ENCODE data around the gene DDX52. TPM values are rescaled to one million over a fixed set of nuclear protein-coding genes. Genes with fewer than 3 reads are reported as not detected.

The DDX52 gene
- total RNA-seq, 3 donors from 2014 or later (not counting 1 experiment from before 2014, with no cell fraction given) = 39.1 to 47.5 (median 41.9) TPM

DNA sequence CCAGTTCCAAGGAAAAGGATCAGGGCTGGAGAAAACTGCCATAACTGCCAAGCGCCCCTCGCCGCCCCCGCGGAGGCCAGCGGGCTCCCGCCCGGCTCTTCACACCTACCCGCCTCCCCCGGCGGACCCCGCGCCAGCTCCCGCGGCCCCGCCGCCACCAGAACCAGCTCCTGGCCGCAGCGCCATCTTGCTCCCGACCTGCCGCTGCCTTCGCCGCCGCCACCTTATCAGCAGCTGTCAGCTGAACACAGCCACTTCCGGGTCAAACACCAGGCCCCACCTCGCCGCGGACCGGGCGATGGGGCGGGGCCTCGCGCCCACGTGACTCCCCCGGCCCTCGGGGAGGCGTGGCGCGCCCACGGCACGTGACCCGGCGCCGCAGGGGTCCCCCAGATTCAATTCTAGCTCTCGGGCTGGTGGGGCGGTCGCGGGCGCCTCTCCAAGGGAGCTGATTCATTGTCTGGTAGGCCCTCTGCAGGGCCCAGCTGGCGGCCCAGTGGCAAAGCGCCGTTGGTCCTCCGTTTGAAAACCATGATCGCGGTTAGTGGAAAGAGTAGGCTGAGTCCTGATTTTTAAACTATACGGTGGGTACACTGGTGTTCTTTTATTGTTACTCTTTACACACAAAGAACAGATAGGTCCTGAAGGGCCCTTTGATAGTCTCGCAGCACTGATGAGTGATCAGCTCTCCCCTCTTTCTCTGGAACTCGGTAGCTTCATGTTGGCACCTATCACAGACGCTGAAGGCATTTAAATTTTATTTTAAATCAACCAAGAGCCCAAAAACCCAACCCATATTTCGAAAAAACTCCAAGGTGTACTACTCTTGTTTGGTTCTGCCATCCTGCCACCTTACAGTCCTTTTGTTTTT is 33.8 kb downstream of the DDX52 start, which contains the start of gene SYNRG:
Gene SYNRG, minus strand, starts transcription at position 249 of the 871 bp plus-strand sequence. Its CDS starts 63 bp downstream, at position 186.
- WGBS (ENCODE audit: insufficient coverage) = 2% methylated on average over 60 of the region's 60 CpGs
- Histone ChIP-seq H3K9me3 (ENCODE audit: control insufficient read depth, insufficient read depth, low read length) (no peaks in the 10 kb centered on the region), H3K27me3 (ENCODE audit: control insufficient read depth, insufficient read depth, low read length) (no peaks in the 10 kb centered on the region), H3K27ac (ENCODE audit: low read length) (peak within 1 kb of the TSS; percentile 93), H3K4me1 (ENCODE audit: control insufficient read depth, insufficient read depth, low read length) (peaks cover 25% of the 10 kb centered on the region), H3K36me3 (ENCODE audit: control insufficient read depth, insufficient read depth, low read length) (peaks cover 19% of the 10 kb centered on the region), H3K4me3 (ENCODE audit: low read length) (peak within 1 kb of the TSS; percentile 99)
- peaks cover 2% of the 10 kb centered on the region for H3K36me3 Mint-ChIP-seq
- intact Hi-C loops (cut with micrococcal nuclease) = loop anchor here (1.0 to 5.0 kb wide), 5 partner anchors 33 to 662 kb away; partner anchors contain the start of genes AATF, DDX52 and DUSP14
- no peaks in the 10 kb centered on the region for H3K27me3 Mint-ChIP-seq (ENCODE audit: low read depth in 2 of 2)
- peak within 1 kb of the TSS; percentile 89 for H3K4me3 Mint-ChIP-seq
- no peaks in the 10 kb centered on the region for H3K9me3 Mint-ChIP-seq
- H3K4me1 Mint-ChIP-seq = peaks cover 46 to 47% of the 10 kb centered on the region in 2 donors
- H3K27ac Mint-ChIP-seq = peak within 1 kb of the TSS; percentile 94 to 95
- ATAC-seq (peak; percentile 87 to 96 (median 90)), DNase-seq (peak; percentile 98)
- TF ChIP-seq, protein P1, sequence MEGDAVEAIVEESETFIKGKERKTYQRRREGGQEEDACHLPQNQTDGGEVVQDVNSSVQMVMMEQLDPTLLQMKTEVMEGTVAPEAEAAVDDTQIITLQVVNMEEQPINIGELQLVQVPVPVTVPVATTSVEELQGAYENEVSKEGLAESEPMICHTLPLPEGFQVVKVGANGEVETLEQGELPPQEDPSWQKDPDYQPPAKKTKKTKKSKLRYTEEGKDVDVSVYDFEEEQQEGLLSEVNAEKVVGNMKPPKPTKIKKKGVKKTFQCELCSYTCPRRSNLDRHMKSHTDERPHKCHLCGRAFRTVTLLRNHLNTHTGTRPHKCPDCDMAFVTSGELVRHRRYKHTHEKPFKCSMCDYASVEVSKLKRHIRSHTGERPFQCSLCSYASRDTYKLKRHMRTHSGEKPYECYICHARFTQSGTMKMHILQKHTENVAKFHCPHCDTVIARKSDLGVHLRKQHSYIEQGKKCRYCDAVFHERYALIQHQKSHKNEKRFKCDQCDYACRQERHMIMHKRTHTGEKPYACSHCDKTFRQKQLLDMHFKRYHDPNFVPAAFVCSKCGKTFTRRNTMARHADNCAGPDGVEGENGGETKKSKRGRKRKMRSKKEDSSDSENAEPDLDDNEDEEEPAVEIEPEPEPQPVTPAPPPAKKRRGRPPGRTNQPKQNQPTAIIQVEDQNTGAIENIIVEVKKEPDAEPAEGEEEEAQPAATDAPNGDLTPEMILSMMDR (IDR thresholded peaks at IDR 0.05) = peak; percentile 53

DNA sequence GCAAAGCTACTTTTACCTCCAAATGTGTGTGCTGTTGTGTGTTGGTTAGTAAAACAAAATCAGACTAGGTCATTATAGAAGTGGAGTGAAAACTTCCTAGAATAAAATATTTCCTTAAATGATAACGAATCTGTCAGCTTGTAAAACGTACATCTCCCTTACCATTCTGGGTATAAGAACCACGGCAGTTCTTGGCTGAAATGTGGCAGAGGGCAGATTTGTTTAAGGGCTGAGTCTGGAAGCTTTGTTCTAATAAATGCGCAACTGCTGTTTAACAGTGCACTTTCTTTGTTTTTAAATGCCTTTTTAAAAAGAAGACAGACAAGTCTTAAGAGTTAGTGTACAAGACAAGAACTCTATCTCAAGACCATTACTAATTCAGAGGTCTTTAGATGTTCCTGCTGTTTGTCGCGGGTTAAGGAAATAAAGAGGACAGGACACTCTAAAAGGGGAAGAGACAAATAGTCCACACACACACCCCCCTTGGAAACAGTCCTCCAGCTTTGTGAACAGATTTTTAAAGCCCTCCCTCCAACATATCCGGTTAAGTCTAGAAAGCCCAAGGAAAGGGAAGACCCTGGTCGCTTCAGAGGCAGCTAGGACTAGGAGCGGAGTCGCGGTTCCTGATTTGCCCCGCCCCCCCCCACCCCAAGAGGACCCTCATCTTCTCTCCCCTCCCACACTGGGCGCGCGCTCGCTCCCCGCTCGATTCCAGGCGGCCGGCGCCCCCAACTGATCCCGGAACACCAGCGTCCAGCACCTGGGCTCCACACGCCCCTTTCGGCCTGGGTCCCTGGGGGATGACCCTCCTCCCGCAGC is 34.7 kb downstream of the DDX52 start:
- H3K27ac Mint-ChIP-seq = peak overlapping the region; percentile 94 to 95
- DNase-seq (peak in 1 of 2 donors; percentile 53), ATAC-seq (peak in 2 of 3 donors; percentile 2 to 3)
- intact Hi-C loops (cut with micrococcal nuclease) = loop anchor here (1.0 to 5.0 kb wide), 5 partner anchors 34 to 661 kb away; partner anchors contain the start of genes AATF, DDX52 and DUSP14
- H3K4me1 Mint-ChIP-seq = peaks cover 51% of the 10 kb centered on the region in 2 donors
- peak overlapping the region; percentile 99 for H3K4me3 ChIP-seq (ENCODE audit: low read length)
- H3K4me3 Mint-ChIP-seq = peak overlapping the region; percentile 89
- no peaks in the 10 kb centered on the region for H3K27me3 Mint-ChIP-seq (ENCODE audit: low read depth in 2 of 2)
- H3K36me3 Mint-ChIP-seq = peaks cover 5% of the 10 kb centered on the region
- H3K36me3 ChIP-seq (ENCODE audit: control insufficient read depth, insufficient read depth, low read length) = peaks cover 14% of the 10 kb centered on the region
- TF ChIP-seq, protein P1 (IDR thresholded peaks at IDR 0.05) = no peak
- peaks cover 31% of the 10 kb centered on the region for H3K4me1 ChIP-seq (ENCODE audit: control insufficient read depth, insufficient read depth, low read length)
- WGBS (ENCODE audit: insufficient coverage) = 0% methylated on average over 21 of the region's 26 CpGs
- H3K9me3 Mint-ChIP-seq = no peaks in the 10 kb centered on the region
- H3K27ac ChIP-seq (ENCODE audit: low read length) = peak overlapping the region; percentile 93
- H3K9me3 ChIP-seq (ENCODE audit: control insufficient read depth, insufficient read depth, low read length) = no peaks in the 10 kb centered on the region
- no peaks in the 10 kb centered on the region for H3K27me3 ChIP-seq (ENCODE audit: control insufficient read depth, insufficient read depth, low read length)

GRCh38 chr17:37607637-37608331 is 35.5 kb downstream of the DDX52 start:
- H3K27me3 Mint-ChIP-seq (ENCODE audit: low read depth in 2 of 2) = no peaks in the 10 kb centered on the region
- peaks cover 55 to 58% of the 10 kb centered on the region in 2 donors for H3K4me1 Mint-ChIP-seq
- Histone ChIP-seq H3K27me3 (ENCODE audit: control insufficient read depth, insufficient read depth, low read length) (no peaks in the 10 kb centered on the region), H3K36me3 (ENCODE audit: control insufficient read depth, insufficient read depth, low read length) (peaks cover 9% of the 10 kb centered on the region), H3K4me3 (ENCODE audit: low read length) (peak overlapping the region; percentile 99), H3K4me1 (ENCODE audit: control insufficient read depth, insufficient read depth, low read length) (peaks cover 35% of the 10 kb centered on the region), H3K9me3 (ENCODE audit: control insufficient read depth, insufficient read depth, low read length) (no peaks in the 10 kb centered on the region), H3K27ac (ENCODE audit: low read length) (peak overlapping the region; percentile 93)
- H3K4me3 Mint-ChIP-seq = peak overlapping the region; percentile 89
- 36% methylated on average over 18 of the region's 26 CpGs for WGBS (ENCODE audit: insufficient coverage)
- no peaks in the 10 kb centered on the region for H3K9me3 Mint-ChIP-seq
- H3K27ac Mint-ChIP-seq = peak overlapping the region; percentile 94 to 95
- H3K36me3 Mint-ChIP-seq = peaks cover 5% of the 10 kb centered on the region
- ATAC-seq (no peak), DNase-seq (peak in 1 of 2 donors; percentile 73)
- TF ChIP-seq, protein P1 (IDR thresholded peaks at IDR 0.05) = no peak
- intact Hi-C loops (cut with micrococcal nuclease) = loop anchor here (2.0 to 5.0 kb wide), 3 partner anchors 35 to 660 kb away; partner anchors contain the start of genes AATF and DDX52

Measured in natural killer cell (primary cell).